GM12878 (cell line): Measurements from ENCODE around the gene STARD5. TPM values are rescaled to one million over a fixed set of nuclear protein-coding genes. Genes with fewer than 3 reads are reported as not detected.

Experiments used
- ATAC-seq: fragments of 200-7000 bp; cut with Tn5 transposase; 3 replicates; pipeline ENCODE4 v1.9.1; 2020; ENCODE audit warnings: mild to moderate bottlenecking, moderate library complexity
- BruUV-seq: library from RNA; stranded (reverse); fragments of 400-500 nt; replicated peaks from 2 replicates; lab custom pipeline; 2021; lab: Mats Ljungman, UMichigan
- CTCF ChIA-PET: fragments of 300-600 bp; sonication (Branson Sonifier 250); formaldehyde crosslinking; extraction: SDS; loops from one replicate; lab custom pipeline; 2021; ENCODE audit warnings: inconsistent platforms; lab: Yijun Ruan, JAX
- POLR2A ChIA-PET: fragments of 350-600 bp; formaldehyde crosslinking; extraction: SDS; loops from one replicate; lab custom pipeline; 2021; ENCODE audit warnings: inconsistent platforms; lab: Charles Lee
- RAD21 ChIA-PET: fragments of 300-600 bp; sonication (Branson Sonifier 250); formaldehyde crosslinking; loops from one replicate; lab custom pipeline; 2023; ENCODE audit warnings: antibody characterized with exemption; ENCODE audit not compliant: unreplicated experiment; lab: Charles Lee
- SMC1A ChIA-PET: fragments of 300-600 bp; sonication (Branson Sonifier 250); formaldehyde crosslinking; loops from one replicate; lab custom pipeline; 2023; ENCODE audit not compliant: unreplicated experiment, uncharacterized antibody; lab: Charles Lee
- DNase-seq: peaks from one replicate; pipeline ENCODE4 v3.0.0-alpha.2; 2011; ENCODE audit warnings: low read depth, low spot score
- FAIRE-seq: peaks from 3 replicates; lab custom pipeline; 2011; peaks lifted over from hg19 to GRCh38; lab: Jason Lieb, UNC
- H2AFZ ChIP-seq: 2 replicates; pipeline ENCODE4 v1.6.0; 2011; ENCODE audit warnings: low read depth, low read length, control low read depth; ENCODE audit not compliant: control insufficient read depth
- H3K27ac ChIP-seq: 2 replicates; pipeline ENCODE4 v1.5.1; 2011; ENCODE audit warnings: control low read depth; ENCODE audit not compliant: control insufficient read depth, insufficient read depth
- H3K27me3 ChIP-seq, 2 experiments: replicated peaks in 1 of 2; 2 replicates each; pipeline versions ENCODE4 v1.6.0 to v1.6.1; 2011; ENCODE audit warnings: low read length in 1 of 2; ENCODE audit not compliant: control insufficient read depth in 2 of 2, insufficient read depth in 2 of 2
- H3K36me3 ChIP-seq, 2 experiments: 2 replicates each; pipeline ENCODE4 v1.5.1; 2011; ENCODE audit warnings: low read length in 1 of 2; ENCODE audit not compliant: control insufficient read depth in 2 of 2, insufficient read depth in 2 of 2
- H3K4me1 ChIP-seq: 2 replicates; pipeline ENCODE4 v1.6.1; 2011; ENCODE audit warnings: mild to moderate bottlenecking, low read length, moderate library complexity, mixed read lengths; ENCODE audit not compliant: control insufficient read depth, insufficient read depth
- H3K4me2 ChIP-seq: 2 replicates; pipeline ENCODE4 v1.6.0; 2011; ENCODE audit warnings: control low read depth; ENCODE audit not compliant: control insufficient read depth, insufficient read depth
- H3K4me3 ChIP-seq: fragments of 200-600 bp; sonication (generic); 2 replicates; pipeline ENCODE4 v1.5.1; 2016
- H3K79me2 ChIP-seq: 2 replicates; pipeline ENCODE4 v1.6.0; 2011; ENCODE audit warnings: low read length; ENCODE audit not compliant: control insufficient read depth, insufficient read depth
- H3K9ac ChIP-seq: 2 replicates; pipeline ENCODE4 v1.8.0; 2011; ENCODE audit warnings: low read length, control low read depth, mixed read lengths; ENCODE audit not compliant: control insufficient read depth, insufficient read depth
- H3K9me3 ChIP-seq: replicated peaks from 3 replicates; pipeline ENCODE4 v1.5.1; 2011; ENCODE audit warnings: mild to moderate bottlenecking, low read length; ENCODE audit not compliant: control insufficient read depth, insufficient read depth
- H4K20me1 ChIP-seq: 2 replicates; pipeline ENCODE4 v1.6.0; 2011; ENCODE audit not compliant: control insufficient read depth, insufficient read depth
- ATF7 ChIP-seq: fragments of 450-650 bp; IDR thresholded peaks from 2 replicates; pipeline ENCODE4 v1.6.1; 2016; ENCODE audit warnings: low read depth, mild to moderate bottlenecking
- CHD1 ChIP-seq: IDR thresholded peaks from 2 replicates; pipeline ENCODE4 v1.6.1; 2012; ENCODE audit warnings: low read depth, low read length, improper control_type of control experiment
- CHD4 ChIP-seq: fragments of 200-600 bp; sonication (generic); IDR thresholded peaks from 2 replicates; pipeline ENCODE4 v1.6.1; 2016; ENCODE audit warnings: mild to moderate bottlenecking
- ELK1 ChIP-seq: IDR thresholded peaks from 2 replicates; pipeline ENCODE4 v1.6.1; 2012; ENCODE audit warnings: low read depth, low read length, improper control_type of control experiment
- ETV6 ChIP-seq, 2 experiments: fragments of 450-650 bp in 1 of 2; IDR thresholded peaks in 1 of 2; conservative IDR thresholded peaks in 1 of 2; 2 replicates each; pipeline ENCODE4 v1.6.1; 2014; ENCODE audit warnings: antibody characterized with exemption in 1 of 2, borderline replicate concordance in 1 of 2, low read depth in 1 of 2, mild to moderate bottlenecking in 1 of 2, moderate library complexity in 1 of 2
- KDM1A ChIP-seq: fragments of 200-600 bp; sonication (generic); IDR thresholded peaks from 2 replicates; pipeline ENCODE4 v1.6.1; 2016; ENCODE audit warnings: borderline replicate concordance
- MEF2A ChIP-seq: IDR thresholded peaks from 2 replicates; pipeline ENCODE4 v1.6.1; 2011; ENCODE audit warnings: low read depth, mild to moderate bottlenecking, low read length, moderate library complexity; ENCODE audit not compliant: insufficient read depth
- MEF2B ChIP-seq: fragments of 450-650 bp; IDR thresholded peaks from 2 replicates; pipeline ENCODE4 v1.6.1; 2018; ENCODE audit warnings: mild to moderate bottlenecking, moderate library complexity; ENCODE audit not compliant: partially characterized antibody, poor library complexity, severe bottlenecking
- MTA2 ChIP-seq: fragments of 450-650 bp; IDR thresholded peaks from 2 replicates; pipeline ENCODE4 v1.6.1; 2016; ENCODE audit warnings: low read depth, mild to moderate bottlenecking, moderate library complexity
- MYB ChIP-seq: fragments of 150-350 bp; IDR thresholded peaks from 2 replicates; pipeline ENCODE4 v1.6.1; 2014; ENCODE audit warnings: mild to moderate bottlenecking, low read depth, low read length, borderline replicate concordance
- NR2C2 ChIP-seq: IDR thresholded peaks from 2 replicates; pipeline ENCODE4 v1.6.1; 2011; ENCODE audit warnings: borderline replicate concordance, low read depth; ENCODE audit not compliant: control insufficient read depth, insufficient read length
- RBBP5 ChIP-seq: fragments of 200-600 bp; sonication (generic); conservative IDR thresholded peaks from 2 replicates; pipeline ENCODE4 v1.6.1; 2016
- RELB ChIP-seq: fragments of 450-650 bp; IDR thresholded peaks from 2 replicates; pipeline ENCODE4 v1.6.1; 2017; ENCODE audit warnings: low read depth, mild to moderate bottlenecking, moderate library complexity
- RFX5 ChIP-seq: IDR thresholded peaks from 2 replicates; pipeline ENCODE4 v1.6.1; 2011; ENCODE audit warnings: low read depth, low read length, improper control_type of control experiment
- SPI1 ChIP-seq: IDR thresholded peaks from 2 replicates; pipeline ENCODE4 v1.6.1; 2011; ENCODE audit warnings: low read depth, mild to moderate bottlenecking, low read length, moderate library complexity, borderline replicate concordance; ENCODE audit not compliant: insufficient read depth
- TCF3 ChIP-seq: IDR thresholded peaks from 2 replicates; pipeline ENCODE4 v1.6.1; 2012; ENCODE audit warnings: low read depth, mild to moderate bottlenecking, low read length, borderline replicate concordance; ENCODE audit not compliant: insufficient read depth
- ZZZ3 ChIP-seq: IDR thresholded peaks from 2 replicates; pipeline ENCODE4 v1.6.1; 2011; ENCODE audit warnings: low read depth; ENCODE audit not compliant: control insufficient read depth, insufficient read length
- WGBS: methylation state at CpG from one replicate; pipeline ENCODE4 v1.1.6; 2016; ENCODE audit warnings: low lambda C conversion rate; ENCODE audit not compliant: insufficient replicate concordance, insufficient coverage; ENCODE audit errors: missing lambda C conversion rate; 5-methylcytosine and 5-hydroxymethylcytosine counted together
- in situ Hi-C: fragments of 300-500 bp; cut with MboI; formaldehyde crosslinking; loops from 9 replicates; pipeline ENCODE4 v1.14.3; 2018; ENCODE audit warnings: mixed read lengths
- intact Hi-C: fragments of 100-400 bp; cut with micrococcal nuclease; formaldehyde crosslinking; loops from one replicate; pipeline ENCODE4 v1.14.2; 2022; ENCODE audit not compliant: unreplicated experiment
- polyA plus RNA-seq, 11 experiments: library from polyadenylated mRNA; depleted of rRNA in 4 of 11; unstranded in 6 of 11; stranded (reverse) in 5 of 11; fragments of >200 nt; fragmentation: Nextera tagmentation in 4 of 11; fragmentation: Illumina TruSeq in 1 of 11; extraction: Ambion mirVana in 4 of 11; extraction: Trizol in 1 of 11; gene quantifications; 1 replicate in 1 of 11; 2 replicates in 10 of 11; pipeline versions ENCODE4 v1.2.1 to v1.2.3, GENCODE V29; 2011 to 2016; ENCODE audit warnings: inconsistent platforms in 2 of 11, missing spikeins in 2 of 11, low read depth in 1 of 11
- total RNA-seq, 4 experiments: library from RNA; depleted of rRNA in 3 of 4; stranded (reverse); fragments of >200 nt in 3 of 4; fragmentation: Illumina TruSeq in 1 of 4; extraction: Trizol in 1 of 4; gene quantifications; 2 replicates each; pipeline versions ENCODE4 v1.2.1 to v1.2.3, GENCODE V29; 2013 to 2021
- TF ChIP-seq, protein P1 (sequence below): IDR thresholded peaks from 2 replicates; pipeline ENCODE4 v1.6.1; 2011; ENCODE audit warnings: borderline replicate concordance, low read depth, mild to moderate bottlenecking, moderate library complexity, mixed read lengths, low read length; ENCODE audit not compliant: insufficient read depth; ENCODE audit errors: extremely low read length

The STARD5 gene
- total and polyA plus RNA-seq, 10 of the 15 experiments (the other 5 are each of a cell fraction or from before 2014, with no cell fraction given), result 2.3 to 9.4 (median 4.7) TPM

DNA sequence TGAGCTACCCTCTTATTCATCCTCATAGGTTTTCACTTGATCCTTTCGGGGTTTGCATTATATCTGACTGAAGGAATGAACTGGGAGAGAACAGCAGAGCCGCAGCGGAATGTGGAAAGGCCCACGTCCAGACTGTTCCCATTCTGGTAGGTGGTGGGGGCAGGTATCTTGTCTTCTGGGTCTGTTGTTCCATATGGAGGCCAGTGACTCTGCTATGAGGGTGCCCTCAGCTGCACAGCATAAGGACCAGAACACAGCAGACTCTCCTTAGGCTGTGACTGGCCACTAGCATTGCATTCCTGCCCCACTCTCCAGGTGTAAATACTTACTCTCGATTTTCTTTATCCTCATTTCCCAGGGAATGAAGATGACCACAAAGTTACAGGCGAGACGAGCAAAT lies 38.0 kb upstream of the STARD5 start:
- H3K79me2 ChIP-seq, result no peaks in the 10 kb centered on the region
- H3K27me3 ChIP-seq, result no peaks in the 10 kb centered on the region; a peak in 1 of 4 replicates
- FAIRE-seq (no peak), ATAC-seq (no peak), DNase-seq (no peak)
- RAD21 ChIA-PET, result no interaction called here
- SMC1A ChIA-PET, result no interaction called here
- no peaks in the 10 kb centered on the region for H3K9me3 ChIP-seq
- CTCF ChIA-PET, result interaction anchor here (1.2 kb wide), 1 partner anchor 96 kb away, joined by 3 read pairs; no protein-coding TSS in a partner anchor
- no peaks in the 10 kb centered on the region for H3K4me1 ChIP-seq
- intact Hi-C loops (no loop called here), in situ Hi-C loops (no loop called here)
- WGBS, result 59% methylated on average over 7 of the region's 7 CpGs
- no peaks in the 10 kb centered on the region for H4K20me1 ChIP-seq
- H3K4me2 ChIP-seq, result no peak overlapping the region
- POLR2A ChIA-PET, result interaction anchor here (1.0 kb wide), 1 partner anchor 9 kb away, joined by 3 read pairs; no protein-coding TSS in a partner anchor
- no peaks in the 10 kb centered on the region for H3K36me3 ChIP-seq
- H3K4me3 ChIP-seq, result no peak overlapping the region
- H3K9ac ChIP-seq, result no peak overlapping the region
- no peak overlapping the region for H3K27ac ChIP-seq
- no TSS peak for BruUV-seq
- H2AFZ ChIP-seq, result no peak overlapping the region
- TF ChIP-seq ELK1 (no peak), CHD1 (no peak), MYB (no peak), NR2C2 (no peak), RELB (no peak), RBBP5 (no peak), ETV6 (conservative IDR thresholded peaks at IDR 0.05 in 1 of 2, IDR thresholded peaks at IDR 0.05 in 1 of 2; ENCODE audit: borderline replicate concordance in 1 of 2, low read depth in 1 of 2) (no peak), MEF2A (no peak), KDM1A (no peak), SPI1 (no peak), MEF2B (no peak), ATF7 (no peak), MTA2 (no peak), RFX5 (no peak), TCF3 (no peak), ZZZ3 (no peak), CHD4 (no peak)
- TF ChIP-seq, protein P1, sequence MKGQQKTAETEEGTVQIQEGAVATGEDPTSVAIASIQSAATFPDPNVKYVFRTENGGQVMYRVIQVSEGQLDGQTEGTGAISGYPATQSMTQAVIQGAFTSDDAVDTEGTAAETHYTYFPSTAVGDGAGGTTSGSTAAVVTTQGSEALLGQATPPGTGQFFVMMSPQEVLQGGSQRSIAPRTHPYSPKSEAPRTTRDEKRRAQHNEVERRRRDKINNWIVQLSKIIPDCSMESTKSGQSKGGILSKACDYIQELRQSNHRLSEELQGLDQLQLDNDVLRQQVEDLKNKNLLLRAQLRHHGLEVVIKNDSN, result no peak
